OCI-LY7 (cell line): Measurements from ENCODE around the gene DNAAF8. TPM values are rescaled to one million over a fixed set of nuclear protein-coding genes. Genes with fewer than 3 reads are reported as not detected.

Experiments
- BruUV-seq: library from RNA; stranded (reverse); fragments of 400-500 nt; replicated peaks from 2 replicates; lab custom pipeline; 2021; lab: Mats Ljungman, UMichigan
- CTCF ChIA-PET: fragments of 300-600 bp; sonication (Branson Sonifier 250); formaldehyde crosslinking; loops from one replicate; lab custom pipeline; 2022; ENCODE audit warnings: antibody characterized with exemption; ENCODE audit not compliant: unreplicated experiment; lab: Charles Lee
- POLR2A ChIA-PET: fragments of 300-600 bp; sonication (Branson Sonifier 250); formaldehyde crosslinking; loops from one replicate; lab custom pipeline; 2022; ENCODE audit warnings: antibody characterized with exemption; lab: Charles Lee
- DNase-seq: peaks from one replicate; pipeline ENCODE4 v3.0.0-alpha.2; 2015; ENCODE audit warnings: low spot score
- H2AFZ ChIP-seq: fragments of 200-600 bp; sonication (generic), shearing (Covaris generic); 2 replicates; pipeline ENCODE4 v1.6.1; 2014; ENCODE audit warnings: mild to moderate bottlenecking, antibody characterized with exemption, low read length, moderate library complexity
- H3K27ac ChIP-seq: fragments of 200-600 bp; sonication (generic); 2 replicates; pipeline ENCODE4 v1.5.1; 2014; ENCODE audit warnings: mixed run types, low read depth, mild to moderate bottlenecking, moderate library complexity, low read length, inconsistent platforms; ENCODE audit not compliant: poor library complexity, severe bottlenecking
- H3K36me3 ChIP-seq: fragments of 200-600 bp; sonication (generic); 2 replicates; pipeline ENCODE4 v1.6.1; 2014; ENCODE audit warnings: mild to moderate bottlenecking, antibody characterized with exemption, low read length, moderate library complexity, mixed read lengths; ENCODE audit not compliant: insufficient read depth
- H3K4me1 ChIP-seq: fragments of 200-600 bp; sonication (generic); 2 replicates; pipeline ENCODE4 v1.5.1; 2014; ENCODE audit warnings: mild to moderate bottlenecking, low read length; ENCODE audit not compliant: insufficient read depth, poor library complexity, severe bottlenecking
- H3K4me2 ChIP-seq: fragments of 200-600 bp; sonication (generic); 2 replicates; pipeline ENCODE4 v1.6.1; 2014; ENCODE audit warnings: mild to moderate bottlenecking, low read length
- H3K4me3 ChIP-seq: fragments of 200-600 bp; sonication (generic); 2 replicates; pipeline ENCODE4 v1.5.1; 2014; ENCODE audit warnings: mild to moderate bottlenecking, low read depth, low read length; ENCODE audit not compliant: poor library complexity, severe bottlenecking
- H3K79me2 ChIP-seq: fragments of 200-600 bp; sonication (generic); 2 replicates; pipeline ENCODE4 v1.6.1; 2016; ENCODE audit warnings: low read depth, mild to moderate bottlenecking, low read length, moderate library complexity, mixed read lengths; ENCODE audit not compliant: insufficient read depth
- H3K9me2 ChIP-seq: fragments of 200-600 bp; sonication (generic); 2 replicates; pipeline ENCODE4 v1.6.1; 2016; ENCODE audit warnings: mild to moderate bottlenecking, low read length, mixed read lengths; ENCODE audit not compliant: insufficient read depth
- H3K9me3 ChIP-seq: fragments of 200-600 bp; sonication (generic); 2 replicates; pipeline ENCODE4 v1.6.1; 2014; ENCODE audit warnings: mild to moderate bottlenecking, mixed run types, low read length, mixed read lengths
- H4K20me1 ChIP-seq: fragments of 200-600 bp; sonication (generic); 2 replicates; pipeline ENCODE4 v1.6.1; 2014; ENCODE audit warnings: mild to moderate bottlenecking, antibody characterized with exemption, low read length, moderate library complexity, mixed read lengths; ENCODE audit not compliant: insufficient read depth
- CTCF ChIP-seq: fragments of 200-600 bp; sonication (generic); conservative IDR thresholded peaks from 2 replicates; pipeline ENCODE4 v1.5.1; 2014; ENCODE audit warnings: mild to moderate bottlenecking, antibody characterized with exemption, low read length, moderate library complexity, mixed read lengths
- EZH2phosphoT487 ChIP-seq: fragments of 200-600 bp; sonication (generic); IDR thresholded peaks from 2 replicates; pipeline ENCODE4 v1.6.1; 2018; ENCODE audit warnings: low read depth, borderline replicate concordance, mild to moderate bottlenecking, mixed run types, antibody characterized with exemption, low read length, moderate library complexity, mixed read lengths
- intact Hi-C: fragments of 100-400 bp; cut with micrococcal nuclease; formaldehyde crosslinking; loops from one replicate; pipeline ENCODE4 v1.10.0; 2022; ENCODE audit not compliant: unreplicated experiment
- total RNA-seq, 2 experiments: library from RNA; depleted of rRNA in 1 of 2; stranded (reverse); fragments of >200 nt in 1 of 2; shearing (Covaris generic) in 1 of 2; gene quantifications; 2 replicates each; pipeline ENCODE4 v1.2.3, GENCODE V29; 2014 to 2022

DNAAF8 gene
- total RNA-seq, 2 experiments from 2014 or later: 0.38 to 1.1 TPM

GRCh38 chr16:4709481-4709880, 24.9 kb upstream of the DNAAF8 start:
- CTCF ChIA-PET: interaction anchor here (0.6 kb wide), 1 partner anchor 14 kb away, joined by 3 read pairs; no protein-coding TSS in a partner anchor

GRCh38 chr16:4713663-4714501, 20.5 kb upstream of the DNAAF8 start:
- peaks cover 32% of the 10 kb centered on the region for H3K36me3 ChIP-seq
- CTCF ChIA-PET: no interaction called here
- no peak overlapping the region for H3K4me3 ChIP-seq
- no peaks in the 10 kb centered on the region for H3K79me2 ChIP-seq
- no peak overlapping the region for H3K27ac ChIP-seq
- TF ChIP-seq EZH2phosphoT487 (no peak), CTCF (no peak)
- no TSS peak for BruUV-seq
- POLR2A ChIA-PET: interaction anchor here (0.6 to 0.8 kb wide), 2 partner anchors 266 to 1374 kb away, joined by 3 to 5 read pairs; no protein-coding TSS in a partner anchor
- peaks cover 9% of the 10 kb centered on the region for H3K4me1 ChIP-seq
- no peaks in the 10 kb centered on the region for H3K9me2 ChIP-seq
- H2AFZ ChIP-seq: no peak overlapping the region
- no peaks in the 10 kb centered on the region for H3K9me3 ChIP-seq
- no peak overlapping the region for H3K4me2 ChIP-seq
- DNase-seq: no peak
- intact Hi-C loops: no loop called here
- H4K20me1 ChIP-seq: no peaks in the 10 kb centered on the region

More at GRCh38 chr16:4709481-4709880, 24.9 kb upstream of the DNAAF8 start:
- no peaks in the 10 kb centered on the region for H3K9me3 ChIP-seq
- H2AFZ ChIP-seq: no peak overlapping the region
- DNase-seq: no peak
- TF ChIP-seq CTCF: no peak
- TF ChIP-seq EZH2phosphoT487: no peak
- H3K4me3 ChIP-seq: no peak overlapping the region
- intact Hi-C loops: no loop called here
- H3K9me2 ChIP-seq: no peaks in the 10 kb centered on the region
- H4K20me1 ChIP-seq: no peaks in the 10 kb centered on the region
- peaks cover 41% of the 10 kb centered on the region for H3K36me3 ChIP-seq
- no TSS peak for BruUV-seq
- H3K4me2 ChIP-seq: no peak overlapping the region
- no peaks in the 10 kb centered on the region for H3K79me2 ChIP-seq
- H3K27ac ChIP-seq: no peak overlapping the region
- no peaks in the 10 kb centered on the region for H3K4me1 ChIP-seq
- POLR2A ChIA-PET: no interaction called here

- no peak for DNase-seq
- Histone ChIP-seq H4K20me1 (no peaks in the 10 kb centered on the region), H3K9me2 (no peaks in the 10 kb centered on the region), H3K4me3 (no peak overlapping the region), H3K9me3 (no peaks in the 10 kb centered on the region), H2AFZ (no peak overlapping the region), H3K36me3 (peaks cover 27% of the 10 kb centered on the region), H3K4me2 (no peak overlapping the region), H3K79me2 (no peaks in the 10 kb centered on the region), H3K27ac (no peak overlapping the region), H3K4me1 (peaks cover 17% of the 10 kb centered on the region)
- TF ChIP-seq CTCF: no peak
- POLR2A ChIA-PET: interaction anchor here (0.7 kb wide), 1 partner anchor 191 kb away, joined by 5 read pairs; no protein-coding TSS in a partner anchor
- no TSS peak for BruUV-seq
- CTCF ChIA-PET: no interaction called here
- intact Hi-C loops: no loop called here
Observed at GRCh38 chr16:4714996-4715395, 19.3 kb upstream of the DNAAF8 start.
